H7 (cell line): ENCODE measurements around the gene OR6P1. TPM values are rescaled to one million over a fixed set of nuclear protein-coding genes. Genes with fewer than 3 reads are reported as not detected.

Source experiments
- DNase-seq: peaks from one replicate; pipeline ENCODE4 v3.0.0; 2012
- H3K27me3 ChIP-seq: 2 replicates; pipeline ENCODE4 v1.6.0; 2011; ENCODE audit warnings: mild to moderate bottlenecking, low read length; ENCODE audit not compliant: control insufficient read depth, insufficient read depth
- H3K36me3 ChIP-seq: replicated peaks from 2 replicates; pipeline ENCODE4 v1.5.1; 2011; ENCODE audit warnings: low read length; ENCODE audit not compliant: control insufficient read depth, insufficient read depth
- H3K4me3 ChIP-seq: 2 replicates; pipeline ENCODE4 v1.5.1; 2011; ENCODE audit warnings: low read depth, mild to moderate bottlenecking, control low read depth, low read length, moderate library complexity; ENCODE audit not compliant: insufficient read depth
- total RNA-seq: library from RNA; depleted of rRNA; stranded (reverse); fragments of >200 nt; shearing (Covaris generic); gene quantifications from 2 replicates; pipeline ENCODE4 v1.2.3, GENCODE V29; 2014; rRNA removed

Gene OR6P1
- total RNA-seq, result not detected in 2 replicates

- H3K27me3 ChIP-seq, result no peaks in the 10 kb centered on the region
- H3K4me3 ChIP-seq, result no peak within 1 kb of the TSS
- no peaks in the 10 kb centered on the region for H3K36me3 ChIP-seq
- DNase-seq, result no peak
These were observed at the start of gene OR6P1 for GRCh38 chr1:158570480-158570879. Gene OR6P1, minus strand, starts transcription at chr1:158570580. Its CDS starts 6,976 bp downstream, at chr1:158563604.

GRCh38 chr1:158613764-158614163, 43.4 kb upstream of the OR6P1 start:
- H3K4me3 ChIP-seq, result no peak overlapping the region
- no peaks in the 10 kb centered on the region for H3K36me3 ChIP-seq
- no peak for DNase-seq
- H3K27me3 ChIP-seq, result no peaks in the 10 kb centered on the region

GRCh38 chr1:158611916-158612315, 41.5 kb upstream of the OR6P1 start:
- Histone ChIP-seq H3K36me3 (no peaks in the 10 kb centered on the region), H3K4me3 (no peak overlapping the region), H3K27me3 (no peaks in the 10 kb centered on the region)
- no peak for DNase-seq

GRCh38 chr1:158607296-158607695, 36.9 kb upstream of the OR6P1 start:
- Histone ChIP-seq H3K4me3 (no peak overlapping the region), H3K36me3 (no peaks in the 10 kb centered on the region), H3K27me3 (no peaks in the 10 kb centered on the region)
- DNase-seq, result peak; percentile 7

- no peaks in the 10 kb centered on the region for H3K36me3 ChIP-seq
These were observed 34.6 kb upstream of the OR6P1 start, which contains the start of gene OR10Z1 for GRCh38 chr1:158604968-158605367. Gene OR10Z1, plus strand, starts transcription at chr1:158605268. Its CDS starts 1,171 bp downstream, at chr1:158606439.

GRCh38 chr1:158600735-158601134, 30.4 kb upstream of the OR6P1 start:
- Histone ChIP-seq H3K36me3 (no peaks in the 10 kb centered on the region), H3K27me3 (no peaks in the 10 kb centered on the region), H3K4me3 (no peak overlapping the region)
- DNase-seq, result no peak

More at GRCh38 chr1:158604968-158605367, 34.6 kb upstream of the OR6P1 start, which contains the start of gene OR10Z1:
- Histone ChIP-seq H3K4me3 (no peak within 1 kb of the TSS), H3K27me3 (no peaks in the 10 kb centered on the region)
- no peak for DNase-seq

GRCh38 chr1:158586942-158587341, 16.6 kb upstream of the OR6P1 start:
- DNase-seq, result no peak
- Histone ChIP-seq H3K27me3 (no peaks in the 10 kb centered on the region), H3K4me3 (no peak overlapping the region), H3K36me3 (no peaks in the 10 kb centered on the region)

- no peaks in the 10 kb centered on the region for H3K27me3 ChIP-seq
- H3K36me3 ChIP-seq, result no peaks in the 10 kb centered on the region
- no peak overlapping the region for H3K4me3 ChIP-seq
- DNase-seq, result no peak
These were observed 13.6 kb upstream of the OR6P1 start for GRCh38 chr1:158583962-158584361.

- no peak for DNase-seq
- no peaks in the 10 kb centered on the region for H3K36me3 ChIP-seq
- no peaks in the 10 kb centered on the region for H3K27me3 ChIP-seq
- no peak within 1 kb of the TSS for H3K4me3 ChIP-seq
These were observed 9.4 kb upstream of the OR6P1 start, which contains the start of gene OR10X1 for GRCh38 chr1:158579733-158580132. Gene OR10X1, minus strand, starts transcription at chr1:158579899. Its CDS starts 0 bp downstream, at chr1:158579899.

GRCh38 chr1:158577561-158577960, 7.2 kb upstream of the OR6P1 start:
- Histone ChIP-seq H3K4me3 (no peak overlapping the region), H3K27me3 (no peaks in the 10 kb centered on the region), H3K36me3 (no peaks in the 10 kb centered on the region)
- DNase-seq, result no peak

- H3K36me3 ChIP-seq, result no peaks in the 10 kb centered on the region
- H3K4me3 ChIP-seq, result no peak overlapping the region
- DNase-seq, result no peak
- H3K27me3 ChIP-seq, result no peaks in the 10 kb centered on the region
These were observed 1.8 kb upstream of the OR6P1 start for GRCh38 chr1:158572226-158572625.

- no peak overlapping the region for H3K4me3 ChIP-seq
- no peak for DNase-seq
- H3K36me3 ChIP-seq, result no peaks in the 10 kb centered on the region
- no peaks in the 10 kb centered on the region for H3K27me3 ChIP-seq
These were observed 5.8 kb downstream of the OR6P1 start for GRCh38 chr1:158564608-158565007.

GRCh38 chr1:158563853-158564252, 6.5 kb downstream of the OR6P1 start:
- Histone ChIP-seq H3K27me3 (no peaks in the 10 kb centered on the region), H3K36me3 (no peaks in the 10 kb centered on the region), H3K4me3 (no peak overlapping the region)
- no peak for DNase-seq

GRCh38 chr1:158559696-158560095, 10.7 kb downstream of the OR6P1 start:
- Histone ChIP-seq H3K27me3 (no peaks in the 10 kb centered on the region), H3K36me3 (no peaks in the 10 kb centered on the region), H3K4me3 (no peak overlapping the region)
- no peak for DNase-seq

GRCh38 chr1:158554352-158554751, 16.0 kb downstream of the OR6P1 start, which contains the start of gene OR6Y1:
Gene OR6Y1, minus strand, starts transcription at chr1:158554405. Its CDS starts 6,300 bp downstream, at chr1:158548105.
- H3K27me3 ChIP-seq, result no peaks in the 10 kb centered on the region
- no peak for DNase-seq
- no peak within 1 kb of the TSS for H3K4me3 ChIP-seq
- no peaks in the 10 kb centered on the region for H3K36me3 ChIP-seq

GRCh38 chr1:158552296-158552695, 18.1 kb downstream of the OR6P1 start:
- DNase-seq, result no peak
- Histone ChIP-seq H3K4me3 (no peak overlapping the region), H3K27me3 (no peaks in the 10 kb centered on the region), H3K36me3 (no peaks in the 10 kb centered on the region)
